ENCODE data around the gene MARK4.

MARK4 gene

DNA sequence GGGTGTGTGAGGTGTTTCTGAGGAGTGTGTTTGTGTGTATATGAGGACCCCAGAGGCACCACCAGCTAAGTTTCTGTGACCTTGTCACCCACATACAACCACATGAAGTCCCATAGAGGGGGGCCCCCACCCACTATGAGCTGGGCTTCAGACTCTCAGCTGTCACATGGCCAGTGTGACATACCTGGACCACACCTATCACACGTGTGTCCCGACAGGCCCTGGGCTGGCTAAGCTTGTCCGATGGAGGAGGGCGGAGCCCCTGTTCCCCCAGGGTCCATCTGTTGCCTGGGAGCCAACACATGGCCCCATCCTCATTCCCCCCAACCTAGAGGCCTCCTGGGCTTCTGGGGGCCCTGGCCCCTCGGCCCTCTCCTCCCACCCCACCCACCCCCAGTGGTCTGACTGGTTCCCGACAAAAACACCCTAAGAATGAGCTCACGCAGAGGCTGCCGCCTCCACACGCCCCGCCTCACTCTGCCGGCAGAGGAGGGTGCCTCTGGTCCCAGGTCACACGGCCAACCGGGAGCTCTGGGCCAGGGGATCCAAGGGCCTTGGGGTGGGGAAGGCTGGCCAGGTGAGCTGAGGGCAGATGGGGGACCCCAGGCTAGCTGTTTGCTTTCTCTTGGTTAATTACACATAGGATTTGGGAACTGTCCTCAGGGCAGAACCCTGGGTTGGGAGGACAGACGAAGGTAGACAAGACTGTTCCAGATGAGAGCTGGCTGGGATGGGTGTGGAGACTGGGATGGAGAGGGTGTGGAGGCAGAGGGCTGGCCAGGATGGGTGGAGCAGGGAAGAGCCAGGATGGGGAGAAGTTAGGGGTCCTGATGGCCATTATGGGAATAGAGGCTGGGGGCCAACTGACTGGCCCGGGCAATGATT lies 93.8 kb downstream of the MARK4 start:
- DNase-seq = no peak

DNA sequence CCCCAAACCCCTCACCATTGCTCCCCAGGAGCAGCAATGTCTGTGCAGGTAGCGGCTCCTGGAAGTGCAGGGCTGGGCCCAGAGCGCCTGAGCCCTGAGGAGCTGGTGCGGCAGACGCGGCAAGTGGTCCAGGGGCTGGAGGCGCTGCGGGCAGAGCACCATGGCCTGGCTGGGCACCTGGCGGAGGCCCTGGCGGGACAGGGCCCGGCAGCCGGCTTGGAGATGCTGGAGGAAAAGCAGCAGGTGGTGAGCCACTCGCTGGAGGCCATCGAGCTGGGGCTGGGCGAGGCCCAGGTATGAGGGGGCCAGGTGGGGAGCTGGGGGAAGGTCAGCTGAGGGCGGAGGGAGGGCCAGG lies 94.4 kb downstream of the MARK4 start:
- DNase-seq = no peak

DNA sequence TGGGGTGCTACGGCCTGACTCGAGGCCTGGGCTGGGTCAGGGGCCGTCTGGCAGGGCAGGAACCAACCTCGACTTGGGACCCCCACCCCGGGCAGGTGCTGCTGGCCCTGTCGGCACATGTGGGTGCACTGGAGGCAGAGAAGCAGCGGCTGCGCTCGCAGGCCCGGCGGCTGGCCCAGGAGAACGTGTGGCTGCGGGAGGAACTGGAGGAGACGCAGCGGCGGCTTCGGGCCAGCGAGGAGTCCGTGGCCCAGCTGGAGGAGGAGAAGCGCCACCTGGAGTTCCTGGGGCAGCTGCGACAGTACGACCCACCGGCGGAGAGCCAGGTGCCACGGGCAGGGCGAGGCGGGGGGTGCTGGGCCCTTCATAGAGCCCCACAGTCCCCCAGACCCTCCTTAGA lies 95.4 kb downstream of the MARK4 start:
- DNase-seq = peak in 1 of 2 experiments; percentile 69

- DNase-seq = no peak
These were observed 96.7 kb downstream of the MARK4 start for GRCh38 chr19:45347570-45348366.

DNA sequence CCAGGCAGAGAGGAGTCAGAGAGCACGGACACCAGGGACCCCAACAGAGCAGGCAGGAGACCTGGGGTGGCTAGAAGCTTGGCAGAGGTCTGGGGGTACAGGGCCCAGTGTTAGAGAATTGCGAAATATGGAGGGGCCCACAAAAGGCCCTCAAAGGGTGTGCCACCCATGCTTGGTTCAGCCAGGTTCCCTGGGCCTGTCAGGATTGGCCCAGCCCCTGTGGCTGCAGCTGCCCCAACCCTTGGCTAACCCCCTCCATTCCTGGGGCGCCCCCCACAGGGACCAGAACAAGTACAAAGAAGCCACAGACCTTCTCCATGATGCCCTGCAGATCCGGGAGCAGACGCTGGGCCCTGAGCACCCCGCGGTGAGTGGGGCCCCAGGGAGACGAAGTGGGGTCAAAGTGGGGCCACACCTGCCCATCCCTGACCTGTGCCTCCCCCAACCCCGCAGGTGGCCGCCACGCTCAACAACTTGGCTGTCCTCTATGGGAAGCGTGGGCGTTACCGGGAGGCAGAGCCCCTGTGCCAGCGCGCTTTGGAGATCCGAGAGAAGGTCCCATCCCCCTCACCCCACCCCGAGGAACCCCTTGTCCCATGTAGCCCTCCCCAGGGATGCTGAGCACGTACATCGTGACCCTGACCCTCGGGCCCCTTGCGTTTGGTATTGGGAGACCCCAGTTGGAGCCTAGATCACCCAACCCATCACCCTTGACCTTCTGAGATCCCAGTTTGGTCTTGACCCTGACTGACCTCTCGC lies 97.5 kb downstream of the MARK4 start:
- no peak for DNase-seq

GRCh38 chr19:45349126-45349415 lies 98.0 kb downstream of the MARK4 start:
- no peak for DNase-seq

DNA sequence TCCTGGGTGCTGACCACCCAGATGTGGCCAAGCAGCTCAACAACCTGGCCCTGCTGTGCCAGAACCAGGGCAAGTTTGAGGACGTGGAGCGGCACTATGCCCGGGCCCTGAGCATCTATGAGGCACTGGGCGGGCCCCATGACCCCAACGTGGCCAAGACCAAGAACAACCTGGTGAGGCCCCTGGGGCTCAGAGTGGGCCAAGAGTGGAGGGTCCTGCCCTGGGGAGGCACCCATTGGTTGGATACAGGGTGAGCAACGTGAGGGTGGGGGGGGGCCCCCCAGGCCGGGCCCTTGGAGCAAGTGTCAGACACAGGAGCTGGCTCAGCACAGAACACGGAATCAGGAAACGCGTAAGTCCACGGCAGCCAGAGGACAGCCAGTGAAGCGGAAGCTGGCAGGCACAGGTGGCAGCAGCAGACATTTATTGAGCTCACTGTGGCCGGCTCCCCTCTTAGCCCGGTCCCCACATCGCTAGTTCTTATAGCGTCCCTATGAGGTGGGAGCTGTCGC lies 98.4 kb downstream of the MARK4 start:
- no peak for DNase-seq

- DNase-seq = no peak
These were observed 99.5 kb downstream of the MARK4 start for GRCh38 chr19:45350477-45351058.

DNA sequence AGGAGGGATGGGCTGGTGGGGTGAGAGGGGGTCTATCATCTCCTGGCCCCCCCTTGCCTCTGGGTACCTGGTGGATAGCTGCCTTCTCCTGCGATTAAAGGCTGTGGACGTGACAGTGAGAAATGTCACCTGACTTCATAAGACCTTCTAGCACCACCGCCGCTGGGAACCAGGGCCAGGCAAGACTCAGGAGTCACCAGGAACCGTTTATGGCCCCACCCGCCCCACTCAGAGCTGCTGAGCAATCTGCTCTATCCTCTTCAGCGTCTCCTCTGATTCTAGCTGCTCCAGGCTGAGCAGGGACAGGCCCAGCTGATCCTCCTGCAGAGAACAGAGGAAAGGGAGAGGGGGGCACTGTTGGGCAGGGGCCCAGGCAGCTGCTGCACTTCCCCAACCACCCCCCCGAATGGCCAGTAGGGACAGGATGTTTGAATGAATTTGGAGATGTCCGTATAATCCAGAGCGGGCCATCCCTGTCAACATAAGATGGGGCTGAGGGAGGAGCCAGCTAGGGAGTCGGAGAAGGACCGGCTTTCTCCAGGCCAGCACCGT lies 100.4 kb downstream of the MARK4 start:
- DNase-seq = no peak

GRCh38 chr19:45352062-45352461 lies 101.0 kb downstream of the MARK4 start:
- DNase-seq = no peak

GRCh38 chr19:45352471-45352870 lies 101.4 kb downstream of the MARK4 start:
- no peak for DNase-seq

DNA sequence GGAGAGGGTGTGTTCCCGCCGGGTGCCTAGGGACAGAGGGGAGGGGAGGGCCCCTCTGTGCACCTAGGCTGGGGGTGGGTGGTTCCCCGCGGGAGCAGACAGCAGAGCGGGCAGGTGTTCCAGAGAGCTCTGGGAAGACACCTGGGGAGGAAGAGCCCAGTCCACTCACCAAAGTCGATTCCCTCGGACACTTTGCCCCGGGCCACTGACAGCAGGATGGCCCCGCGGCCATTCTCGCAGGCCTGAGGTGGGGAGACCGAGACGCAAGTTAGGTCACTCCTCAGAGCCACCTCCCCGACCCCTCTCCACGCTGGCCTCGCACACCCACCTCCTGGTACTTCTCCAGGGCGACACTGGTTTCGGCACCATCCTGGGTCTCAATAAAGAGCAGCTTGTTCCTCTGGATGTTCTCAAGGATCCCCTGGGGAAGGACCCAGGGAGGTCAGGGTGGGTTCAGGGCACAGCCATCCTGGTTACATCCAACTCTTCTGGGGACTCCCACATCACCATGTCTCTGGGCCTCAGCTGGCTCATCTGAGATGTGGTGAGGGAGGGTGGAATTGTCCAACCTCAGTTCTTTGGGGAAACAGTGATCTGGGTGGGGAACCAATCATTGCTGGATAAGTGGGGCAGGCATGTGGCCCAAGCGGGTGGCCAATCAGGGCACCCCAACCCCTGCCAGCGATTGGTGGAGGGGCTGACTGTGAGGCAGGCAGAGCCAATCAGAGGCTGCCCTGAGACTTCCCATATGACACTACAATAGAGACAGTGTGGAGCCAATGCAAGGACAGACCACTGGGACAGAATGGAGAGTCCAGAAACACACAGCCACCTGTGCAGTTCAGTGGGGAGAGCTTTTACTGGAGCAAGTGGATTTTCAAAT lies 102.1 kb downstream of the MARK4 start:
- DNase-seq = no peak

DNA sequence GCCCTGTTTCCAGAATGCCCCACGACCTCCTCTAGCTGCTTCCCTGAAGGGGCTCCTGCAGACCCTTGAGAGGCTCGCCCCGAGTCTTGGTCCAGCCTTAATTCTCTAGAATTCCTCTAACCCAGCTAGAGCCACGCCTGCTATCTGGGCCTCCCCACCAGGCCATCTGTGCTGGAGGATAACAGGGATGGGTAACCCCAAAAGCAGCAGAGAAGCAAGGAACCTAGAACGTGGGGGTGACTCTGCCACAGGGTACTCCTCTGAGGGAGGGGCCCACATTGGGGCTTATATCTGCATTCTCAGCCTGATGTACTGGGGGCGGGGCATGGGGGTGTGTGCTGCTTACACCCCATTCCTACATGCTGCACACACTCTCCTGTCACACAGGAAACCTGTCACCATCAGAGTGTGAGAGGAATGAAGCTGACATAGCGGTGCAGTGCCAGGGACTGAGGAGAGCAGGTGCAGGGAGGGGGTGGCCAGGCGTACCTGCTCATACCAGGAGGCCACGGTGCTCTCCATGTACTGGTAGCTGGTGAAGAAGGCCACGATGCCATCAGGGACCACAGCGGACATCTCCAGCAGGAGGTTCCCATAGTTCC lies 103.3 kb downstream of the MARK4 start:
- DNase-seq = no peak

Measured in NCI-H526 (cell line).